ENCODE data around the gene ASIC3.

The ASIC3 gene

DNA sequence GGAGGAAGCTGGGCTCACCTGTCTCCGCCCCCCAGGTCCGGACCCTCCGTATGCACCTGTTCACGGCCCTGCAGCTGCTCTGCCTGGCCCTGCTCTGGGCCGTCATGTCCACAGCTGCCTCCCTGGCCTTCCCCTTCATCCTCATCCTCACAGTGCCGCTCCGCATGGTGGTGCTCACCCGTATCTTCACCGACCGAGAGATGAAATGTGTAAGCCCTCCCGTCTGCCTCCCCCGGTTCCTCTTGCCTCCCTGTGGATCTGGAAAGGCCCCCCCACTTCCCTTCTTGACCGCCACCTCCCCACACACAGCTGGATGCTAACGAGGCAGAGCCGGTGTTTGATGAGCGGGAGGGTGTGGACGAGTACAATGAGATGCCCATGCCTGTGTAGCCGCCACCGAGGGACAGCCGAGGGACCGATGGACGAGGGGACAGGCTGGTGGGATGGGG lies 27.7 kb downstream of the ASIC3 start:
- no peak for DNase-seq

GRCh38 chr7:151076863-151077704 lies 28.8 kb downstream of the ASIC3 start:
- DNase-seq, result no peak

DNA sequence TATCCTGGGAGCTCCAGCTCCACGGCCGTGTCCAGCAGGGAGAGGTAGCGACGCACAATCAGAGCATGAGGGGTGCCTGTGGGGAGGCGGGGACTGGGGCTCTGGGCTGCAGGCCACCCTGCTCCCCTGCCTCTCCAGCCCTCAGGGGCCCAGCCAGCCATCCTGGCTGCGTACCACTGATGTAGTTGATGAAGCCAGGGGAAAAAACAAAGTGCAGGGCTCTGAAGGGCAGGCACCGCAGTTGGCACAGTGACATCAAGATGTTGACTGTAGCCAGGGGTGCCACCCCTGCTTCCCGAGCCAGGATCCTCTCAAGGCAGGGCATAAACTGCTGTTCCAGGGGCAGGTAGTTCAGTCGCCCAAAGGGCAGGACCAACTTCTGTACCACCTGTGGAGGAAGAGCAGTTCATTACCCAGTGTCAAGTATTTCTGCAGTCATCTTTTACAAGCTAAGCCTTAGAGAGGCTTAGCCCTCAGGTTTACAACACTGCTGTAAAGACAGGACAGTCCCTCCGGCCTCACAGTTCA lies 29.4 kb downstream of the ASIC3 start:
- DNase-seq, result no peak

GRCh38 chr7:151078233-151079040 lies 30.1 kb downstream of the ASIC3 start:
- no peak for DNase-seq

GRCh38 chr7:151079199-151079910 lies 31.0 kb downstream of the ASIC3 start:
- DNase-seq, result no peak

- no peak for DNase-seq
Measured at GRCh38 chr7:151080067-151080521, 31.8 kb downstream of the ASIC3 start.

DNA sequence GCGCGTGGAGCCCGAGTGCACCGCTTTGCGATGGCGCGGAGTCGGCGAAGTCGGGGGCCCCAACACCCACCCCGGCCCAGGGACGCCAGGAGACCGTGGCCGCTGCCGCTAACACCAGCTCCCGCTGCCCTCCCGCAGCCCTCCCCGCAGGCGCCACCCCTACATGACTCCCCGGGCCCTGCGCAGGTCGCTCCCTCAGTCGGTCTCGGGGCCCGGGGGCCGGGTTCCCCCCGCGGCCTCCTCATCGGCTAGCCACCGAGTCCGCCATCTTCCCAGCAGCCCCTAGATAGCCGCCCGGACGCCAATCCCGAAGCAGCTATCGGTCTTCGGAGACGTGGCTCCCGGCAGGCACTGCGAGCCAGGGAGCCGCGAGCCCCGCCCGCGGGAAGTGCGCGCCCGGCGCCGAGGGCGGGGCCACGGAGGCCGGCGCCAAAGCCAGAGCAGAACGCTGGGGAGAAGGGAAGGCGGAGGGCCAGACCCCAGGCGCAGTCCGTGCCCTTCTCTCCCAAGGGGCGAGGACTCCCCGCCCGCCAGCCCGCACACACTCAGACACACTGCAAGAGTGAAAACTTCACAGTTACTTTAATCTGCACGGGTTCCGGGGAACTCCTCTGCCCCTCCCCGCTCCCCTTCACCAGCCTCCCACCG lies 32.3 kb downstream of the ASIC3 start, which contains the start of gene FASTK:
Gene FASTK, minus strand, starts transcription at position 288 of the 648 bp plus-strand sequence. Its CDS starts 43 bp downstream, at position 245.
- DNase-seq, result peak; percentile 76 to 91

GRCh38 chr7:151081170-151082101 lies 33.1 kb downstream of the ASIC3 start:
- peak; percentile 22 to 58 for DNase-seq

DNA sequence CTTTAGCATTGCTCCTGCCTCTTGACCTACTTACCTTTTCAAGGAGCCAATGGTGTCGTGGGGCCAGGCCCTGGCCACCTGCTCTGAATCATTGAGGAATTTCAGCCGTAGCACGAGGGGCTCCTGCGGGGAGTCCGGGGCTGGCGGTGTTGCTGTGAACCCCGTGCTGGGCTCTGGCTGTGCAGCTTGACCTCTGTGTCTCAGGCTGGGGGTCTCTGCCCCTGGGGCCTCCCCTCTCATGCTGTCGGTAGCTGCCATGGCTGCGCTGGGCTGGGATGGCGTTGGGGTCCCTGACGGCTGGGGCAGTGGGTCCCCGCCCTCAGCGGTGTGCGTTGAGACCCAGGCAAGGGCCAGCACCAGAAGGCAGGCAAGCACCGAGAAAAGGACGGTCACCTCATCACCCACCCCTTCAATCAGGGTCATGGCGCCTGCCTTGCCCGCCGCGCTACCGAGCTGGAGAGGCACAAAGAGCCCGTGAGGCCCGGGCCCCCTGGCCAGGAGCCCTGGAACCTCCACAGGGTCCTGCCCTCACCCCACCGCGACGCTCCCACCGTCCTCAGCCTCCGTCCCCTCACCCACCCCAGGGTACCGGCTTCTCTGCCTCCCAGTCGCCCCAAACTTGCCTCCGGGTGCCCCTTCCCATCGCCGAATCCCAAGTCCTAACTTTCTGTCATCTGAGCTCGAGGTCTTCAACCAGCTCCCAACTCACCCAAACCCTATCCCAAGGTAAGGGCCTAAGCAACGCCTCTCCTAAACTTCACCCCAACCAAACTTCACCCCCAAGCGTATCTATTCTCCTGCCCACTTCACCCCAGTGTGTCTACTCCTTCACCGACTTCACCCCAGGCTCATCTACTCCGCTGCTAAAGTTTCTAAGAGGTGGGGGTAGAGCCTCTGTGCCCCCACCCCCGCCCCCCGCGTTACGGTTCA lies 34.1 kb downstream of the ASIC3 start:
- DNase-seq, result no peak

DNA sequence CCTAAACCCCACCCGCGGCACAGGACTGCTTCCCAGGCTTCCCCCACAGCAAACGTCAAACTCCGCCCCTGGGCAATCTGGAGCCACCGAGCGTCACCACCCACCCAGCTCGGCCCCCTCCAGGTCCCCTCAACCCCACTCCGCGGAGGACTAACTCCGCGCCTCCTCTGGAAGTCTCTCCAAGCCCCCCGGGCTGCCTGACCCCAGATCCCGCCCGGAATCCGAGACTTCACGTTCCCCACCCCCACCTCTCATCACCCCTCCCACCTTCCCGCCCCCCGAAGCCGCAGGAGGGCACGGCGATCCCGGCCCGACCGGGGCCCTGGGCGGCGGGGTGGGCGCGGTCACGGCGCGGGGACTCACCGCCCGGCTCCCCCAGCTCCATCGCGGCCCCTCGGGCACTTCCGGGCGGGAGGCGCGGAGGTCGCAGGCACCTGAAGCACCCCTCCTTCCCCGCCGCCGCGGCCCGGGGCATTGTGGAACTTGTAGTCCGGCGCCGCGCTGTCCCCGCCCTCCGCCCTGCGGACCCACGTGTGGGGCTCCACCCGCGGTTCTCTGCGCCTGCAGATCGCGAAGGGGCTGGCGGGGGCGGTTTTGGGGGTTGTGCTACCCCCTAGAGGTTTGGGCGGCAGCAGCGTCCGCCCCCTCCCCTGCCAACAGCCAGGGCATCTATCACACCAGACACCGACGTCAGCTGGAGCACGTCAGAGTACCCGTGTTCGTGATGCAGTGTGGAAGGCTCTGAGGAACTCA lies 34.9 kb downstream of the ASIC3 start, which contains the start of gene TMUB1:
Gene TMUB1, minus strand, starts transcription at position 423 of the 753 bp plus-strand sequence. CDS start 930 bp downstream, outside the sequence.
- peak; percentile 26 to 82 for DNase-seq

DNA sequence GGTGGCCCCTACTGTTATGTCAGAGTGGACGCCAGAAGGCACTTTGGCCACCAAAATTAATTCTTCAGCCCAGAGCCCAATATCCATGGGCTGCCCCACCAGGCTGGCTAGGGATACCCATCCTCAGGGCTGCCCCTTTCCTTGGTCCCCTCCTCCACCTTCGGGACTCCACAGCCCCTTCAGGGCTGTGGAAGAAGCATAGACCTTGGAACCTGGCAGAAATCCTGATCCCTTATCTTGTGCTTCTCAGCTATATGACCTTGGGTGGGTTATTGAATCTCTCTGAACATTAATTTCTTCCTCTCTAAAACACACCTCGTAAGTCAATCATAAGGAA lies 35.5 kb downstream of the ASIC3 start:
- no peak for DNase-seq

DNA sequence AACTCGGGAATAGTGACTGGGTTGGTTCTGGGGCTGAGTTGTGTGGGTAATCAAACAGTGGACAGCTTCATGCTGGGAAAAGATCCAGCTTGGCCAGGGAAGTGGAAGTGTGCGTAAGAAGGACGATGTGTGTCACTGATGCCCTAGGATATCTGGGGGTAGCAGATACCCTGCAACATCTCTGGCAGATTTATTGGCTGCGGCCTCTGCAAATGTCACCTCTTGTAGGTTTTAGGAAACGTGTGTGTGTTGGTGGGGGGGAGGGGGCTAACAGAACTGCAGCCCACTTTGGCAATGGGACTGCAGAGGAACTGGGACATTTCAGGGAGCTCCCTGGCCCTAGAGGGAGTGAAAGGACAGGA lies 37.0 kb downstream of the ASIC3 start:
- no peak for DNase-seq

GRCh38 chr7:151085691-151086620 lies 37.6 kb downstream of the ASIC3 start, which contains the start of gene AGAP3:
Gene AGAP3, plus strand, starts transcription at chr7:151086475. Its CDS starts 267 bp downstream, at chr7:151086742.
- DNase-seq, result peak; percentile 87 to 92

DNA sequence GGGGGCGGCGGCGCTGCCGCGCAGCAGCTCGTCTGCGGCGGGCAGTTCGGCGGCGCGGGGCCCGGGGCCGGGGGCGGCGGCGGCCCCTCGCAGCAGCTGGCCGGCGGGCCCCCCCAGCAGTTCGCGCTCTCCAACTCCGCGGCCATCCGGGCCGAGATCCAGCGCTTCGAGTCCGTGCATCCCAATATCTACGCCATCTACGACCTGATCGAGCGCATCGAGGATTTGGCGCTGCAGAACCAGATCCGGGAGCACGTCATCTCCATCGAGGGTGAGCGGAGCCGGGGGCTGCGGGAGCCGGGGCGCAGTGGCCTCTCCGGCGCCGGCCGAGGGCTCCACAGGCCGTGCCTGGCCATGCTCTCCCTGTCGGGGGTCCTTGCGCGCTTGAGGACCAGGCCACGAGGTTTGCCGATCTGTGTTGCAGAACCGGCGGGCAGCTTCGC lies 38.5 kb downstream of the ASIC3 start:
- DNase-seq, result no peak

- peak; percentile 16 to 42 for DNase-seq
Measured at GRCh38 chr7:151087245-151088018, 39.1 kb downstream of the ASIC3 start.

GRCh38 chr7:151088019-151088855 lies 39.9 kb downstream of the ASIC3 start:
- no peak for DNase-seq

All from SHP77 (cell line).